ENCODE results near the gene APIP.
"Not testable (repeated sequence)": the region's sequence is repeated elsewhere in the genome, so short reads cannot be mapped to it uniquely, and the experiment has no call there.

APIP gene

GRCh38 chr11:34924714-34925113 is 8.5 kb upstream of the APIP start:
- no peak for DNase-seq

GRCh38 chr11:34921156-34921555 is 5.0 kb upstream of the APIP start:
- no peak for DNase-seq

- no peak for DNase-seq
Measured at GRCh38 chr11:34916843-34917770, 928 bp upstream of the APIP start.

- no peak for DNase-seq
Measured at GRCh38 chr11:34915136-34916014, 804 bp downstream of the APIP start.

- DNase-seq = not testable (repeated sequence)
Measured at GRCh38 chr11:34913556-34913955, 2.6 kb downstream of the APIP start.

GRCh38 chr11:34911676-34912075 is 4.5 kb downstream of the APIP start:
- DNase-seq = no peak

GRCh38 chr11:34910817-34911216 is 5.4 kb downstream of the APIP start:
- DNase-seq = no peak

GRCh38 chr11:34909955-34910354 is 6.2 kb downstream of the APIP start:
- DNase-seq = no peak

GRCh38 chr11:34909415-34909814 is 6.8 kb downstream of the APIP start:
- no peak for DNase-seq

GRCh38 chr11:34907934-34908593 is 8.1 kb downstream of the APIP start:
- DNase-seq = no peak

- no peak for DNase-seq
Measured at GRCh38 chr11:34905666-34906065, 10.5 kb downstream of the APIP start.

GRCh38 chr11:34904421-34904955 is 11.7 kb downstream of the APIP start:
- no peak for DNase-seq

GRCh38 chr11:34899633-34900016 is 16.6 kb downstream of the APIP start:
- no peak for DNase-seq

- DNase-seq = no peak
Measured at GRCh38 chr11:34898474-34898873, 17.7 kb downstream of the APIP start.

- no peak for DNase-seq
Measured at GRCh38 chr11:34897171-34897870, 18.9 kb downstream of the APIP start.

GRCh38 chr11:34896191-34896590 is 20.0 kb downstream of the APIP start:
- not testable (repeated sequence) for DNase-seq

GRCh38 chr11:34893416-34893815 is 22.8 kb downstream of the APIP start:
- DNase-seq = no peak

- DNase-seq = no peak
Measured at GRCh38 chr11:34891611-34892010, 24.6 kb downstream of the APIP start.

- no peak for DNase-seq
Measured at GRCh38 chr11:34890812-34891211, 25.4 kb downstream of the APIP start.

GRCh38 chr11:34890089-34890488 is 26.1 kb downstream of the APIP start:
- DNase-seq = no peak

GRCh38 chr11:34887260-34887659 is 28.9 kb downstream of the APIP start:
- no peak for DNase-seq

- no peak for DNase-seq
Measured at GRCh38 chr11:34886609-34887008, 29.6 kb downstream of the APIP start.
